SJCRH30 (cell line): ENCODE data around the gene RNASE1. TPM values are rescaled to one million over a fixed set of nuclear protein-coding genes. Genes with fewer than 3 reads are reported as not detected.
"Not testable (repeated sequence)": the region's sequence is repeated elsewhere in the genome, so short reads cannot be mapped to it uniquely, and the experiment has no call there.

Source experiments
- DNase-seq, 2 experiments: peaks; one replicate each; pipeline ENCODE4 v3.0.0-alpha.2; 2015 to 2020
- H3K27ac ChIP-seq: fragments of 250-450 bp; sonication (Bioruptor Pico); 2 replicates; pipeline ENCODE4 v1.5.1; 2020; ENCODE audit warnings: mild to moderate bottlenecking, moderate library complexity
- H3K27me3 ChIP-seq: fragments of 250-450 bp; sonication (Bioruptor Pico); 2 replicates; pipeline ENCODE4 v1.5.1; 2020; ENCODE audit warnings: mild to moderate bottlenecking, moderate library complexity
- H3K36me3 ChIP-seq: fragments of 250-450 bp; sonication (Bioruptor Pico); 2 replicates; pipeline ENCODE4 v1.5.1; 2020; ENCODE audit warnings: mild to moderate bottlenecking, moderate library complexity
- H3K4me1 ChIP-seq: fragments of 250-450 bp; sonication (Bioruptor Pico); 2 replicates; pipeline ENCODE4 v1.5.1; 2020; ENCODE audit warnings: mild to moderate bottlenecking, moderate library complexity
- H3K4me3 ChIP-seq: fragments of 250-450 bp; sonication (Bioruptor Pico); 2 replicates; pipeline ENCODE4 v1.5.1; 2020; ENCODE audit warnings: mild to moderate bottlenecking, moderate library complexity
- H3K9me3 ChIP-seq: fragments of 250-450 bp; sonication (Bioruptor Pico); replicated peaks from 2 replicates; pipeline ENCODE4 v1.5.1; 2020; ENCODE audit warnings: mild to moderate bottlenecking, moderate library complexity
- total RNA-seq: library from RNA; depleted of rRNA; stranded (reverse); fragments of >200 nt; shearing (Covaris generic); gene quantifications from 2 replicates; pipeline ENCODE4 v1.2.3, GENCODE V29; 2014

RNASE1 gene
- total RNA-seq, 1 experiment from 2014 or later = not detected

- Histone ChIP-seq H3K36me3 (no peaks in the 10 kb centered on the region), H3K9me3 (no peaks in the 10 kb centered on the region), H3K4me3 (no peak overlapping the region), H3K27me3 (peaks cover 4% of the 10 kb centered on the region; the same call in 1 of the 2 replicates), H3K27ac (no peak overlapping the region), H3K4me1 (no peaks in the 10 kb centered on the region)
- DNase-seq = no peak
Measured at GRCh38 chr14:20820063-20820904, 17.6 kb upstream of the RNASE1 start.

GRCh38 chr14:20818861-20819260 lies 16.2 kb upstream of the RNASE1 start:
- no peaks in the 10 kb centered on the region for H3K4me1 ChIP-seq
- no peaks in the 10 kb centered on the region for H3K9me3 ChIP-seq
- H3K27ac ChIP-seq = no peak overlapping the region
- no peaks in the 10 kb centered on the region for H3K36me3 ChIP-seq
- peaks cover 4% of the 10 kb centered on the region; the same call in 1 of the 2 replicates for H3K27me3 ChIP-seq
- no peak for DNase-seq
- no peak overlapping the region for H3K4me3 ChIP-seq

DNA sequence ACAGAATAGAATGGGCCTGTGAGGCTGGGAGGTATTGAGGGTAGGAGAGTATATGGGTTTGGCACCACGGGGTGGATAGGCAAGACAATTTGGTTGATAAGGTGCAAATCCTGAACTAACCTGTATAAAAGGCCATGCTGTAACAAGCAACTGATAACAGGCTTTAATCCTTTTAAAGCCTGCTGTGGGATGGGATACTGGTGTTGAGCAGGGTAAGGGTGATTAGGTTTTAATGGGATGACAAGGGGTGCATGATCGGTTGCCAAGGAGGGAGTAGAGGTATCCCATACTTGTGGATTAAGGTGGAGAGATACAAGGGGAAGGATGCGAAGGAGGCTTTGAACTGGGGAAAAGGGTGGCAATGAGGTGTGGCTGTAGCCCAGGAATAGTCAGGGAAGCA lies 13.3 kb upstream of the RNASE1 start:
- H3K27ac ChIP-seq, DNase-seq, H3K27me3 ChIP-seq: not testable (repeated sequence)

GRCh38 chr14:20811986-20812975 lies 9.6 kb upstream of the RNASE1 start:
- no peaks in the 10 kb centered on the region; the same call in 1 of the 2 replicates for H3K9me3 ChIP-seq
- H3K4me3 ChIP-seq = no peak overlapping the region
- no peak overlapping the region for H3K27ac ChIP-seq
- peak in 1 of 2 experiments; percentile 8 for DNase-seq
- H3K4me1 ChIP-seq = no peaks in the 10 kb centered on the region
- H3K36me3 ChIP-seq = no peaks in the 10 kb centered on the region
- peaks cover 3% of the 10 kb centered on the region; the same call in 1 of the 2 replicates for H3K27me3 ChIP-seq

More for the DNA sequence above, 13.3 kb upstream of the RNASE1 start:
- not testable (repeated sequence) for H3K36me3 ChIP-seq, H3K9me3 ChIP-seq, H3K4me1 ChIP-seq, H3K4me3 ChIP-seq

DNA sequence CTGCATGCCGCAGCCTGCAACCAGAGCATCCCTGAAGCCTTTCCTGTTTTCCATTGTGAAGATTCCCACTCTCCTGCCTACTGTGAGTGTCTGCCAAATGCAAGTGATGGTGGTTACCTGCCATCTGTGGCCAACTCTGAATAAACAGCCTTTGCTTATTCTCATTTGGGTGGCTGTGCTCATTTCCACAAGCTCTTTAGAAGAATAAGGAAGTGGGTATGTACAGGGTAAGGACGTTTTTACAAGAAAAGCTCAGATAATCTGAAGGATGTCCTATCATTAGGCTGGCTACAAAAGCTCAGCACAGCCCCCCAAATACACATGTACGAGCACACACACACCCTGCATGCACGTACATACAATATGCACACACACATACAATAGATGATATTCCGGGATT lies 7.3 kb upstream of the RNASE1 start:
- Histone ChIP-seq H3K27ac (no peak overlapping the region), H3K4me1 (no peaks in the 10 kb centered on the region), H3K4me3 (no peak overlapping the region), H3K27me3 (peaks cover 3% of the 10 kb centered on the region; the same call in 1 of the 2 replicates), H3K9me3 (no peaks in the 10 kb centered on the region; the same call in 1 of the 2 replicates), H3K36me3 (no peaks in the 10 kb centered on the region)
- DNase-seq = no peak

GRCh38 chr14:20808162-20808483 lies 5.5 kb upstream of the RNASE1 start:
- H3K4me3 ChIP-seq = no peak overlapping the region
- no peaks in the 10 kb centered on the region for H3K36me3 ChIP-seq
- H3K27me3 ChIP-seq = peaks cover 7% of the 10 kb centered on the region; the same call in 1 of the 2 replicates
- H3K9me3 ChIP-seq = no peaks in the 10 kb centered on the region; the same call in 1 of the 2 replicates
- H3K4me1 ChIP-seq = no peaks in the 10 kb centered on the region
- no peak for DNase-seq
- H3K27ac ChIP-seq = no peak overlapping the region

DNA sequence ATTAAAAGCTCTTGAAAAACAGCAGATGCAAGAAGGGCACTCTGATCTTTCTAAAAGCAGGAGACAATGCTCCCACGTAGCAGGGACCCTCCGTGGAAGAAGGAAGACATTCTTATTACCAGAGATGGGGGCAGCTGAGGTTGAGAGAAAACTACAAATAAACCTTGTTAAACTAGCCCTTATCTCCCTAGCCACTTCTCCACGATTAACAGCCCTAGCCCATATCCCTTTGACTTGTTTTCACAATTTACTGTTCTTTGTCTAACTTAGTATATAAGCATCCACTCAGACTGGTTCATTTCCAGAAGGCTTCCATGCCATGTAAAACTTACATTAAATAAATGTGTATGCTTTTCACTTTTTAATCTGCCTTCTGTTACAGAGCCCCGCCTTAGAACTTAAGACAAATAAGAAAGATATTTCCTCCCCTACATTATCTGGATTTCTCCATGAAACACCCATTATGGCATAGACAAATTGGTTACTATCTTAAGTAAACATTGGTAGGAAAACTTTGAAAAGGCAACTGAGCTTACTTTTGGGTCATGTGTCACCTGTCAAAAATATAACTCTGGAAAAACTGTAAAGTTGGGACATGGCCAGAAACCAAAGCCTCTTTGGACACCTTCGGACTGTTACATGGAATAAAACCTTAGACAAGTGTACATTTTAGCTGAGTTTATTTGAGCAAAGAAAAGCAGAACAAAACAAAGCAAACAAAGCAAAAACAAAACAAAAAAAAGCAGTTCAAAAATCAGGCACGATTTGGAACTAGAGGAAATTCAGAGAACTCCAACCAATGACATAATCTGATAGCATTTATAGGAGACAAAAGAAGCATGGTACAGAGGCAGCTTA lies 4.9 kb upstream of the RNASE1 start:
- Histone ChIP-seq H3K27me3 (peaks cover 7% of the 10 kb centered on the region; the same call in 1 of the 2 replicates), H3K27ac (no peak overlapping the region), H3K4me3 (no peak overlapping the region), H3K4me1 (no peaks in the 10 kb centered on the region), H3K36me3 (no peaks in the 10 kb centered on the region), H3K9me3 (no peaks in the 10 kb centered on the region; the same call in 1 of the 2 replicates)
- no peak for DNase-seq

GRCh38 chr14:20805485-20805884 lies 2.8 kb upstream of the RNASE1 start:
- Histone ChIP-seq H3K27me3 (peaks cover 4% of the 10 kb centered on the region; the same call in 1 of the 2 replicates), H3K36me3 (no peaks in the 10 kb centered on the region), H3K27ac (no peak overlapping the region), H3K4me3 (no peak overlapping the region), H3K4me1 (no peaks in the 10 kb centered on the region), H3K9me3 (no peaks in the 10 kb centered on the region; the same call in 1 of the 2 replicates)
- DNase-seq = no peak

DNA sequence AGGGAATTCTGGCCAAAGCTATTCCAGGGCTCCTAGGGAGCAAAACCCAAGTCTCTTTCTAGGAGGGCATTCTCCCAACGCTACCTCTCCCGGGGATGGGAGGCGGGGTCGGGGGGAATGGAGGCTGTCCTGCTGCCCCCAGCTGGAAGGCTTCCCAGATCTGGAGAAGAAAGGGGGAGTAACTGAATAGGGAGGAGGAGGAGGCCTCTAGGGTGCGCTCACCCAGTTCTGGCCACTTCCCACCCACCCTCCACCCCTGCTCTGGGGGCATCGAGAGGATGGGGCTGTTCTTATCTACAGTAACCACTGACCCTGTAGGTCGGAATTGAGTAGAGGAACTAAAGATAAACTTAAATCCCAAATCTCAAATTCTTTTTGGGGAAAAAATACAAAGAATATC lies 579 bp upstream of the RNASE1 start:
- Histone ChIP-seq H3K27ac (no peak overlapping the region), H3K36me3 (no peaks in the 10 kb centered on the region), H3K9me3 (no peaks in the 10 kb centered on the region; the same call in 1 of the 2 replicates), H3K4me3 (no peak overlapping the region), H3K27me3 (peaks cover 10% of the 10 kb centered on the region; the same call in 1 of the 2 replicates), H3K4me1 (no peaks in the 10 kb centered on the region)
- DNase-seq = no peak

- Histone ChIP-seq H3K27me3 (peaks cover 10% of the 10 kb centered on the region; the same call in 1 of the 2 replicates), H3K9me3 (no peaks in the 10 kb centered on the region), H3K27ac (no peak overlapping the region), H3K36me3 (no peaks in the 10 kb centered on the region), H3K4me1 (no peaks in the 10 kb centered on the region), H3K4me3 (no peak overlapping the region)
- no peak for DNase-seq
Measured at GRCh38 chr14:20801726-20802125, 918 bp downstream of the RNASE1 start.

DNA sequence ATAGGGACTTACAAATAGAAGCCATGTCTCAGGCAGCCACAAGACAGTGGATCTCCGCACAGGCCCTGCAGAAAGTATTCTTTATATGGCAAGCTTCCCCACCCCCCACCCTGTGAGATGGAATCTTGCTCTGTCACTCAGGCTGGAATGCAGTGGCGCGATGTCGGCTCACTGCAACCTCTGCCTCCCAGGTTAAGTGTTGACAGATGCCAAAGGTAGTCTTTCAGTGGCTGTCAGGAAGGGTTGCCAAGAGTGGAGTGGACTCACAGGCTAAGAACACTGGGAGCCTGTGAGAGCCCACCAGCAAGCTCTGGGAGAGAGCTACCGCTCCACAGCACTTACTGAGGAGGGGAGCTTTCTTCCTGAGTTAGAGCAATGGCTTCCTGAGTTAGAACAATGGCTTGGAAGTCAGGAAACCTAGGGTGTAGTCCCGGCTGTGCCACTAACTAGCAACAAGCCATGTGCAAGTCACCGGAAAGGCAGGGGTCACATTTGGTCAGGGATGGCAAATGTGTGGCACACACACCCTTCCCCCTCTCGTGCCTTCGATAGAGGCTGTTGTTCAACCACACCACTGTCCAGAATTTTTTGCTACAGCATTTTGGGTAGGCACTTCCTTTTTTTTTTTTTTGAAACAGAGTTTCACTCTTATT lies 2.6 kb downstream of the RNASE1 start:
- Histone ChIP-seq H3K27ac (no peak overlapping the region), H3K9me3 (no peaks in the 10 kb centered on the region), H3K36me3 (no peaks in the 10 kb centered on the region), H3K4me1 (no peaks in the 10 kb centered on the region), H3K27me3 (peaks cover 10% of the 10 kb centered on the region; the same call in 1 of the 2 replicates), H3K4me3 (no peak overlapping the region)
- no peak for DNase-seq

DNA sequence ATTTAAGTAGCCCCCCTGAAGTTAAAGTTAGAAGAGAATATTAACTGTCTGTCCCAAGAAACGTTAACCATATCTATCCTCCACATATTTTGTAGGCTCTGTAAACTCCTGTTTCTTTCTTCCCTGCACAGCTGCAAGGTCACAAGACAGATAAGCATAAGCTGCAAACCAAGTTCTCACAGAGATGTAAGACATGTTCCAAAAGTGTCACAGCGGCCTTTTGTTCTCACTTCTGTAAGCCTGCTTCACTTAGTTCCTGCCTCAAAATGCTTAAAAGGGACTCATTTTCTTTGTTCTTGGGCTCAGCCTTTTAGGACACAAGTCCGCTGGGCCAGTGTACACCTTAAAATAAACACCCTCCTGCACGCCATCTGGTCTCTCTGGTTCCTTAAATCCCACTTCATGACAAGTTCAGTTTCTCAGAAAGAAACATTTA lies 3.2 kb downstream of the RNASE1 start:
- H3K9me3 ChIP-seq = no peaks in the 10 kb centered on the region
- H3K4me1 ChIP-seq = no peaks in the 10 kb centered on the region
- H3K36me3 ChIP-seq = no peaks in the 10 kb centered on the region
- no peak overlapping the region for H3K4me3 ChIP-seq
- DNase-seq = no peak
- H3K27me3 ChIP-seq = peaks cover 10% of the 10 kb centered on the region; the same call in 1 of the 2 replicates
- H3K27ac ChIP-seq = no peak overlapping the region

DNA sequence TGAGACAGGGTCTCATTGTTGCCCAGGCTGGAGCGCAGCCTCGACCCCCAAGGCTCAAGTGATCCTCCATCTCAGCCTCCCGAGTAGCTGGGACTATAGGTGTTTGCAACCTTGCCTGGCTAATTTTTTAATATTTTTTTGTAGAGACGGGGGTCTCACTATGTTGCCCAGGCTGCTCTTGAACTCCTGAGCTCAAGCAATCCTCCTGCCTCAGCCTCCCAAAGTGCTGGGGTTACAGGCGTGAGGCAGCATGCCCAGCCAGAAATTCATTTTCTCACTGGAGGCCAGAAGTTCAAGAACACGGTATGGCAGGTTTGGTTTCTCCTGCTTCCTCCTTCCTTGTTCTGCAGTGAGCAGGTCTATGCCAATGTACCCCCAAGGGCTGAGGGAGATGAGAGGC lies 3.7 kb downstream of the RNASE1 start:
- Histone ChIP-seq H3K4me3 (no peak overlapping the region), H3K4me1 (no peaks in the 10 kb centered on the region), H3K27ac (no peak overlapping the region), H3K27me3 (peaks cover 7% of the 10 kb centered on the region; the same call in 1 of the 2 replicates), H3K9me3 (no peaks in the 10 kb centered on the region), H3K36me3 (no peaks in the 10 kb centered on the region)
- no peak for DNase-seq
